KOPT-K1 (cell line): ENCODE data around the gene TBC1D21.

Experiments used
- H3K27ac ChIP-seq: fragments of 200-600 bp; sonication (generic); 2 replicates; pipeline ENCODE4 v1.5.1; 2016; ENCODE audit warnings: antibody characterized with exemption, mild to moderate bottlenecking, low read depth, low read length; ENCODE audit not compliant: poor library complexity, severe bottlenecking
- H3K36me3 ChIP-seq: fragments of 200-600 bp; sonication (generic); 2 replicates; pipeline ENCODE4 v1.5.1; 2017; ENCODE audit warnings: antibody characterized with exemption, mild to moderate bottlenecking, low read length, moderate library complexity; ENCODE audit not compliant: insufficient read depth
- H3K9me3 ChIP-seq: fragments of 200-600 bp; sonication (generic); 2 replicates; pipeline ENCODE4 v1.5.1; 2017; ENCODE audit warnings: antibody characterized with exemption, low read length, mild to moderate bottlenecking; ENCODE audit not compliant: insufficient read depth, poor library complexity, severe bottlenecking

TBC1D21 gene

GRCh38 chr15:73873456-73873855, at the start of gene TBC1D21:
TBC1D21 (plus strand) TSS chr15:73873564; CDS start chr15:73873710, 146 bp downstream.
- Histone ChIP-seq H3K27ac (no peak within 1 kb of the TSS), H3K9me3 (no peaks in the 10 kb centered on the region), H3K36me3 (no peaks in the 10 kb centered on the region)

GRCh38 chr15:73826711-73827251, 46.6 kb upstream of the TBC1D21 start:
- no peak overlapping the region for H3K27ac ChIP-seq
- no peaks in the 10 kb centered on the region for H3K9me3 ChIP-seq
- no peaks in the 10 kb centered on the region for H3K36me3 ChIP-seq

- H3K9me3 ChIP-seq, result no peaks in the 10 kb centered on the region
- no peak overlapping the region for H3K27ac ChIP-seq
- no peaks in the 10 kb centered on the region for H3K36me3 ChIP-seq
These were observed 43.8 kb upstream of the TBC1D21 start for GRCh38 chr15:73829523-73829922.

GRCh38 chr15:73832657-73833056, 40.7 kb upstream of the TBC1D21 start:
- Histone ChIP-seq H3K36me3 (no peaks in the 10 kb centered on the region), H3K9me3 (no peaks in the 10 kb centered on the region), H3K27ac (no peak overlapping the region)

GRCh38 chr15:73836845-73837244, 36.5 kb upstream of the TBC1D21 start:
- H3K36me3 ChIP-seq, result no peaks in the 10 kb centered on the region
- no peaks in the 10 kb centered on the region for H3K9me3 ChIP-seq
- H3K27ac ChIP-seq, result no peak overlapping the region

- Histone ChIP-seq H3K36me3 (no peaks in the 10 kb centered on the region), H3K27ac (no peak overlapping the region), H3K9me3 (no peaks in the 10 kb centered on the region)
These were observed 34.4 kb upstream of the TBC1D21 start for GRCh38 chr15:73838831-73839426.

- no peaks in the 10 kb centered on the region for H3K9me3 ChIP-seq
- no peak overlapping the region for H3K27ac ChIP-seq
- H3K36me3 ChIP-seq, result no peaks in the 10 kb centered on the region
These were observed 33.5 kb upstream of the TBC1D21 start for GRCh38 chr15:73839699-73840377.

GRCh38 chr15:73840771-73841170, 32.6 kb upstream of the TBC1D21 start:
- no peaks in the 10 kb centered on the region for H3K36me3 ChIP-seq
- H3K27ac ChIP-seq, result no peak overlapping the region
- no peaks in the 10 kb centered on the region for H3K9me3 ChIP-seq

- Histone ChIP-seq H3K36me3 (no peaks in the 10 kb centered on the region), H3K9me3 (no peaks in the 10 kb centered on the region), H3K27ac (no peak overlapping the region)
These were observed 31.3 kb upstream of the TBC1D21 start for GRCh38 chr15:73841756-73842725.

GRCh38 chr15:73843787-73844186, 29.6 kb upstream of the TBC1D21 start:
- no peak overlapping the region for H3K27ac ChIP-seq
- H3K9me3 ChIP-seq, result no peaks in the 10 kb centered on the region
- H3K36me3 ChIP-seq, result no peaks in the 10 kb centered on the region

- Histone ChIP-seq H3K36me3 (no peaks in the 10 kb centered on the region), H3K9me3 (no peaks in the 10 kb centered on the region), H3K27ac (no peak overlapping the region)
These were observed 29.0 kb upstream of the TBC1D21 start for GRCh38 chr15:73844356-73844755.

GRCh38 chr15:73845507-73845906, 27.9 kb upstream of the TBC1D21 start:
- H3K9me3 ChIP-seq, result no peaks in the 10 kb centered on the region
- no peaks in the 10 kb centered on the region for H3K36me3 ChIP-seq
- no peak overlapping the region for H3K27ac ChIP-seq

GRCh38 chr15:73845907-73846306, 27.5 kb upstream of the TBC1D21 start:
- H3K36me3 ChIP-seq, result no peaks in the 10 kb centered on the region
- no peak overlapping the region for H3K27ac ChIP-seq
- no peaks in the 10 kb centered on the region for H3K9me3 ChIP-seq

- Histone ChIP-seq H3K9me3 (no peaks in the 10 kb centered on the region), H3K27ac (no peak overlapping the region), H3K36me3 (no peaks in the 10 kb centered on the region)
These were observed 23.7 kb upstream of the TBC1D21 start for GRCh38 chr15:73849641-73850040.

- Histone ChIP-seq H3K27ac (no peak overlapping the region), H3K9me3 (no peaks in the 10 kb centered on the region), H3K36me3 (no peaks in the 10 kb centered on the region)
These were observed 23.1 kb upstream of the TBC1D21 start for GRCh38 chr15:73850228-73850627.
